HG03469 (cell line): ENCODE results near the gene WIPF2.

ENCODE experiments used
- ATAC-seq: cut with Tn5 transposase; IDR thresholded peaks from one replicate; pipeline ENCODE4 v1.9.1; 2021; ENCODE audit warnings: mild to moderate bottlenecking, moderate library complexity, moderate number of reproducible peaks; ENCODE audit not compliant: unreplicated experiment

The WIPF2 gene

DNA sequence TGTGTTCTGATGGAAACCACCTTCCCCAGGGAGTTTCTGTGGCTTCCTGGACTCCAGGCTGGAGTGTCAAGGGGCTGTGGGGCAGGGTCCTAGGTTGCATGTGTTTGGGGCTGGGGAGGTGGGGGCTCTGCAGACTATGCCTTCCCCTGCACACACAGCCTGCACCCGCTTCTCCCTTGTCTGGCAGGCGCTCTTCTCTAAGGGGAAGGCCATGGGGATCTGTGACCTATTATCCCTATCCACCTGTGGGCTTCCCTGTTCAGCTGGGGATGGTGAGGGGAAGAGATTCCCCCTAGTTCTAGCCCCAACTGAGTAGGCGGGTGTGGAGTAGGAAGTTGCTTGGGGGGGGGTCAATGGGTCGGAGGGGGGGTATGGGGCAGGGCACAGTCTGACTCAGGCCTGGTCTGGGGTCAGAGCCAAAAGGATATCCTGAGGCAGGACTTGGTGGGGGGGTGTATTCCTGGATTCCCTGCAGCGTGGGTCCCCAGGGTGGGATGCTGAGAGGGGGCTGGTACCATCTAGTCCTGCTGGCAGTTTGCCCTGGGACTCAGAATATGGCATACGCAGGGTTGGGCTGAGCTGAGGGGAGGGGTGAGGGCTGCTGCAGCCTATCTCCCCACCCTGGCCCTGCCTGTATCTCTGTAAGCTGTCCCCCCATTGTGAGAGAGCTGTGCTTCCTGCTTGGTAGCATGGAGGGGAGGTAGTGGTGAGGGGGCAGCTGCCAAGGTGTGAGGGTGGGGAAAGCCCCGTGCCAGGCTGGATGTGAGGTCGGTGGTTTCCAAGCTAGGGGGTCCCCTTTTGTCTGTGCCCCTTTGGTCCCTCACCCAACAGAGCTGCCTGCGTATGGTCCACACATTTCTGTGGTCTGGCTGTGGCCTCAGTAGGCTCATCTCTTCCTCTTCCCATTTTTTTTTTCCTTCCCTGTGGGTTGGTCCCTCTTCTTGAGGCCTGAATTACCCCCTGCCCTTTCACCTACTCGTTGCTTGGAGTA, 104.6 kb downstream of the WIPF2 start:
- no peak for ATAC-seq

- no peak for ATAC-seq
Observed at GRCh38 chr17:40325156-40326013, 106.3 kb downstream of the WIPF2 start.

GRCh38 chr17:40326014-40326831, 107.1 kb downstream of the WIPF2 start:
- no peak for ATAC-seq

DNA sequence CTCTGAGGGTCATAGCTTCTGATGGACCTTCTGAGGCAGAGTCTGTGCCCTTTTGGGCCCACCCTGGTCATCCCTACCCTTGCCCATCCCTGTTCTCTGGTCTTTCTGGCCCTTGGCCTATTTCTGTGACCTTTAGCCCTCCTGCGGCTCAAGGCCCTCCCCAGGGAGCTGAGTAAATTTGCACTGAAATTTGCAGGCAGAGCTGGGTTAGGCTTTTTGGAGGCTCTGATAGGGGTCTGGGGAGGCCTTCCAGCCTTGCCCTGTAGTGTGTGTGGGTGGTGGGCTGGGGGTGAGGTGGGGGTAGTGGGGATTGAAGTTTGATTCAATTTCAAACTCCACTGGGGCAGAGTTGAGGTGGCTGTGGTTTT, 107.7 kb downstream of the WIPF2 start:
- no peak for ATAC-seq

DNA sequence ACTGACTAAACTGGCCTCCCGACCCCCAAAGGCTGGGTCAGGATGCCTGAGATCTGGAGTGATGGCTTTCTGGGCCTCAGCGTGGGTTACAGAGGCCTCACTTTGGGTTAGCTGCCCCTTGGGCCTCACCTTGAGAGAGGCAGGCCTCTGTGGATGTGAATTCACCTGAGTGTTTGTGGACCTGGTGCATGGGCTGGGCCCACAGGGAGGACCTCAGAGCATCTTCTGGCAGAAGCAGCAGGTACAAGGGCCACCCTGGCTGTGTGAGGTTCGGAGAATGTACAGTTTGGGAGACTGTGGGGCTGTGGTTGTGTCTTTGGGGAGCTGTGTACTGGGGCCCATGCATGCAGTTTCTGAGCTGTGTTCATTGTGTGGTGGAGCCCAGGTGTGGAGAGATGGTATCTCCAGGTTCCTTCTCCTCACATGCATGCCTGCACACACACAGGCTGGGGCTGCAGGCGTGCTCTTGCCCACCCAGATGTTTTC, 108.2 kb downstream of the WIPF2 start:
- ATAC-seq: no peak

GRCh38 chr17:40327735-40328385, 108.8 kb downstream of the WIPF2 start:
- no peak for ATAC-seq

GRCh38 chr17:40328386-40328766, 109.3 kb downstream of the WIPF2 start:
- ATAC-seq: no peak

GRCh38 chr17:40329839-40330794, 111.0 kb downstream of the WIPF2 start:
- no peak for ATAC-seq

GRCh38 chr17:40330850-40331470, 111.9 kb downstream of the WIPF2 start:
- no peak for ATAC-seq

GRCh38 chr17:40331743-40332641, 112.9 kb downstream of the WIPF2 start:
- no peak for ATAC-seq
